Cortex of kidney (tissue), 1 donor: ENCODE results near the gene GOLT1B.

ENCODE experiments used
- DNase-seq: peaks from one replicate; lab custom pipeline; 2025; lab: John Stamatoyannopoulos, UW

GOLT1B gene

DNA sequence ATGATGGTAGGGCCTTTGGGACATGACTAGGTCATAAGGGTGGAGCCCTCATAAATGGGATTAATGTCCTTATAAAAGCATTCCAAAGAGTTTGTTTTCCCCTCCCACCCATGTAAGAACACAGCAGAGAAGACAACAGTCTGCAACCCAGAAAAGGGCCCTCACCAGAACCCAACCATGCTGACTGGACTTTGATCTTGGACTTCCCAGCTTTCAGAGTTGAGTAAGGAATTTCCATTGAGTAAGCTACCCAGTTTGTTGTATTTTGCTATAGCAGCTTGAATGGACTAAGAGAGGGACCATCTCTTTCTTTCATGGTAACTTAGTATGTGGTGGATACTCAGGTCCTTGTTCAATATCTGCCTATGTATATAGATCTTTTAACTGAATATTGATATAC is 21.6 kb downstream of the GOLT1B start:
- no peak for DNase-seq

DNA sequence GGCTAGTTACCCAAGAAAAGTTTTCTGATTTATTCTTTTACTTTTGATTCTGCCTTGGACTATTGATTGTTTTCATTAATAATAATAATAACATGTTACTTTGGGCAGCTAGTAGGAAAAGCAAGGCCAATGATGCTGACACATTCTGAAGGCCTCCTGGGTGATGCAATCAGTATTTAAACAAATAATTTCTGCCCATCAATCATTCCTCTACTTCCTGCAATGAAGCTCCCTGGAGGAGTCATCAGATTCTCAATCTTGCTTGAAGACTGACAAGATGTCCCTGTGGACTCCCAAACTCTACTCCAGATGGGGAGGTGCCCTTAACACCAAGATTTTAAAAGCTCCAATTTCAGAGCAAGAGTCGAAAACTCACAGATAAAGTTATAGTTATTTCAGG is 24.5 kb downstream of the GOLT1B start, which contains the start of gene SPX:
Gene SPX, plus strand, starts transcription at position 244 of the 400 bp plus-strand sequence. CDS start 177 bp downstream, outside the sequence.
- no peak for DNase-seq

DNA sequence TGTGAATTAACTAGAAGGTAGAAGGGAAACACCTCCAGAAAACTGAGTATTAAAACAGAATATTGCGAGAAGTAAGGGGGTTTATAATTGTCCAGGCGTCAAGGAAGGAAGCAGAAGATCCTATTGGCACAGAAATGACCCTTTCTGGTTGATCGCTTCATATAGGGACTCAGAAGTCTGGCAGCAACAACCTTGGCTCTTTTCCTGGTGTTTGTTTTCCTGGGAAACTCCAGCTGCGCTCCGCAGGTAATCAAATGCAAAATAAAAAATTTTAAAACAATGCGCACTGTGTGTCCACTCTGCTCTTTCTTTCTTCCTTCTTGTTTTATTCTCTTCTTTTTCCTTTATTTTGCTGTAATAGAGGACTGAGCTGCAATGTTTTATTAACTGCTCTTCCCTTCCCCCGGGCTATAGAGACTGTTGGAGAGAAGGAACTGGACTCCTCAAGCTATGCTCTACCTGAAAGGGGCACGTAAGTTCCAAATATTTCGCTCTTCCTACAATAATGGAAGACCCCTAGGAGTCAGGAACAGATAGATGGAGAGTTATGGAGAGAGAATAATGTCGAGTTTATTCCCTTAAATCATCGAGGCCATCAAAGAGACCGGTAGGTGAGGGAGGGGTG is 25.2 kb downstream of the GOLT1B start:
- no peak for DNase-seq

DNA sequence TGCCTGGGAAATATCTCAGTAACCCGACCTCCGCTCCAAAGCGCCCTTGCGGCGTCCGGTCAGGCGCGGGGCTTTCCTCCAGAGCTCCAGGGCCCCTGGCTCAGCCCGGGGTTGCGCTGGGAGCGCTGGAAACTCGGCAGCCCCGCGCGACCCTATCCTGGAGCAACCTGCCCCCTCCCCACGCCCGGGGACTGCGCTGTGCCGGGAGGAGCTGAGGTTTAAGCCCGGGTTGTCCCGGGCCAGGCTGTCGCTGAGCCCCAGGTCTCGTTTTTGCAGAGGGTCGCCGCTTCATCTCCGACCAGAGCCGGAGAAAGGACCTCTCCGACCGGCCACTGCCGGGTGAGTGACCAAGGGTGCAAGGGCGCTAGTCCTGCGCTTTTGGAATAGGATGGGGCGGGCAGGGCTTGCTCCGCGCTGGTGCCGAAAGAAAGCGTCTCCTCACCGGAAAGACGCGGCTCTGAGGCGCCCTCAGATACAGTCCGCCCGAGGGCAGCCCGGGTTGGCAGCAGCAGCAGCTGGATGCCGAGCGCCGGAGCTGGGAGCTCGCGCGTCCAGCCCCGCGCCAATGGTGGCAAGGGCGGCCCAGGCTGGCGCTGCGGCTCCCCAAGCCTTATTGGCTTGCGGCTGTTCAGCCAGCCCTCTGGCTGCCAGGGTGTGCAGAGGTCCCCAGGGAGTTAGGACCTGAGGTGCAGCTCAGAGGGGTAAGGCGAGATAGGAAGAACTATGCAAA is 26.0 kb downstream of the GOLT1B start:
- no peak for DNase-seq

DNA sequence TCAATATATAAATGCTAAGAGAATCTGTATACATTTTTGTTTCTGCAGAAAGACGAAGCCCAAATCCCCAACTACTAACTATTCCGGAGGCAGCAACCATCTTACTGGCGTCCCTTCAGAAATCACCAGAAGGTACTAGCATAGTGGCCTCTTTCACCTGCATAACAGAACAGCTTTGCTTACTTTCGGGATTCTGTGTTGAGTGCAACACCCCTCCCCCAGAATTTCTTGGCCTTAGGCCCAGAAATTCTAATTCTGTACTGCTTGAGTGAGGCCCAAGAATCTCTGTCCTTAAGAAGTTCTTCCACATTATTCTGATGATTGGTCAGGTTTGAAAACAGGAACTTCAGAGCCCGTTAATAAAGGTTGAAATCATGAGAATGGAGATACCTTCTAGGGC is 27.4 kb downstream of the GOLT1B start:
- DNase-seq, result no peak

DNA sequence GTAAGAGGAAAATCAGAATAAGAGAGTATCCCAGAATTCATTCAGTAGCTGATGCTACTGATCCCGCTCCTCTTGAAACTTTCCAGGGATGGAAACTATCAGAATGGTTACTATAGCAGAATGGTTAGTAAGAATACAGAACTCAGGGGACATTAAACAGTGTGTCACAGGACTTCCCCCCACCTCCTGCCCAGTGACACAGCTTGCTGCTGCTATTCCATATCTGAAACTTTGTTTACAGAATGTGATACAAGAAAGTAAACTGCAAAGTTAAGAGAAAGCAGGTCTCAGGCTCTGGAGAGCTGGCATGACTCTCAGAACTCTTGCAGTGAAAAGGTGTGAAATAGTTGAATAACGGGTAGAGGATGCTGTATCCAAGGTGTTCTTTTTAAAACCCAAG is 27.9 kb downstream of the GOLT1B start:
- no peak for DNase-seq

DNA sequence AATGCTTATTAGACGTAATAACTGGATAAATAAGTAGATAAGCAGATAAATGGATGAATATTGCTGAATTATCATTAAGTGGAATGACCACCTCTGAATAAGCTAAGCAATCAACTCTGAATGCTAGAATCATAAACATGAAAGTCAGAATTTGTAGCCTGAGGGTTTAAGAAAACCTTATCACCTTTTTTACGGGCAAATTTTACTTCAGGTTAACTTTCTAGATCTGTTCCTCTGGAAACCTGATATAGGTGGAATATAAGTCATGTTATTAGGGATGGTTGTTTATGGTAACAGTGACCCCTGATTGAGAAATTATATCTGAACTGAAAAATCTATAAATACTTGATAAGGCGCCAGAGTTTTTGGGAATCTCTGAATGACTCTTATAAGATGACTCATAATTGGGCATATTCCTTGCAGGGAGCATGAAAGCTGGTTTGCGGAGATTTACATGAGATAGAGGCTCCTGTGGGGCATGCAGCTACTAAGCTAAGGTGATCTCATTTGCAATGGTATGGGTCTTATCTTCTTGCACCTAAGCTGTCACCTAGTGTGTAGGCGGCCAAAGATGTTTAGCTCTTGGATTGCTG is 36.6 kb downstream of the GOLT1B start:
- no peak for DNase-seq

DNA sequence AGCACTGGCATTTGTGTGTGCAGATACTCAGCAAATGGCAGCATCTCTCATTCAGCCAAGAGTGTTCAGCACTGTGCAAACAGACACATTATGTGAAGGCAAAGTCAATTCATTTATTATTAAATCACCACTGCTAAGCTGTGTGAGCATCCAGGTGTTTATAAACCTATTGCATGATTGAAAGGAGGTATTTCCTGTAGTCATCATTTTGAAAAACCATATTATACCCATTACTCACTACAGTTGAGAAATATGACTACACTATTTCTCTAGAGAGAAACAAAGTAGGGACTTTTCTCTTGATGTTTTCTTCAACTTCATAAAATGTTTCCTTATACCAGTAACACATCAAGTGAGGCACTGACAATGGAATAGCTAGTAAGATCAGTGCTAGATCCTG is 38.2 kb downstream of the GOLT1B start:
- no peak for DNase-seq

DNA sequence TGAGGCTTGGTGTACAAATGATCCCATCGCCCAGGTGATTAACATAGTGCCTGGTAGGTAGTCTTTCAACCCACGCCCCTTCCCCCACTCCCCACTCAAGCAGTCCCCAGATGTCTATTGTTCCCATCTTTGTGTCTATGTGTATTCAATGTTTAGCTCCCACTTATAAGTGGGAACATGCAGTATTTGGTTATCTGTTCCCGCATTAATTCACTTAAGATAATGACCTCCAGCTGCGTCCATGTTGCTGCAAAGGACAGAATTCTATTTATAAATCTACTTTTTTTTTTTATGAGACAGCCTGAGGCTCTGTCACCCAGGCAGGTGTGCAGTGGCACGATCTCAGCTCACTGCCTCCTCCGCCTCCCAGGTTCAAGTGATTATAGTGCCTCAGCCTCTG is 40.2 kb downstream of the GOLT1B start:
- no peak for DNase-seq

DNA sequence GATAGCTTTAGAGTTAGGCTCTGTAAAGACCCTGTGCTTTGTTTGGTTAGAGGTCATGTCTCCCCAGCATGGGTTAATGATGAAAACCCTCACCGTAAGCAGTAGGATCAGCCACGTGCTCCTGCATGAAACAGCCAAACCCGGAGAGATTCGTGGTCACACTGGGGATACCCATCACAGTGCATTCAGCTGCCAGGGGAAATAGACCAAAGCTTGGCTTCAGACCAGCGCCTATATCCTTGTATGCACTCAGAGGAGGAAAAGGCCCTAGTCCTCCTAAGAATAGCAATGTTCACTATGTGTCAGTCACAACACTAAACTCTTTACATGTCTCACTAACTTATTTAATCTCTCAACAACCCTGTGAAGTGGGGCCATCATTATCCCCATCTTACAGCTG is 40.8 kb downstream of the GOLT1B start:
- DNase-seq, result no peak

DNA sequence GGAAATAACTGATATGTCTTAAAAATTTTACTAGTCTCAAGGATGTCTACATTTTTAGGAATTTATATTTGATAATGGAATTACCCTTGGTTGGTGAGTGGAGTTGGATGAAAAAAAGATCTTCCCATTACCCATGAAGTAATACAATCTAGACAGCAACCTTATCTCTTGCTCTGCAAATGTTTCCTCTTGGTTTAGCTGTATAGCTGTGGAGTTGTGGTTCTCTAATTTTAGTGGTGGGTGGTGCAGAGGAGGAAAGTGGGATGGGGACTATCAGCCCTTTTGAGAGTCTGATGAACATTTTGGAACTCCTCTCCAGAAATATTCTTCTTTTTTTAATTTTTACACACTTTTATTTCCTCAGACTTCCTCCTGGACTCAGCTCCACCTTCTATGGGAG is 41.6 kb downstream of the GOLT1B start:
- DNase-seq, result no peak

DNA sequence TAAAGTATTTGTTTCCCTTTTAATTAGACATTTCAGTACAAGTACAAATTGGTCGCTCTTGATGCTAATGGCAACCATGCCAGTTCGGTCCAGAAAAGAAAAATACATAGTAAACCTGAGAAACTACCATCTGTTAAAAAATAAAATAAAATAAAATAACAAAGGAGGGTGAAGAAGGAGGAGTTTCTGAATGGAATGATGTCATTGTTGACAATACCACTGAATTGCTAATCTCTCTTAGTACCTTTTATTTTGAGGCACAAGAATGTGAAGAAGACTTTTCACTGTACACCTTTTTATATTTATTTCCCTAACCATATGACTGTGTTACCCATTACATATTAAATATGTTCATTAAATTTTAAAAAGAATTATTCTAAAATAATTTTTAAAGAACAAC is 44.0 kb downstream of the GOLT1B start:
- DNase-seq, result no peak

DNA sequence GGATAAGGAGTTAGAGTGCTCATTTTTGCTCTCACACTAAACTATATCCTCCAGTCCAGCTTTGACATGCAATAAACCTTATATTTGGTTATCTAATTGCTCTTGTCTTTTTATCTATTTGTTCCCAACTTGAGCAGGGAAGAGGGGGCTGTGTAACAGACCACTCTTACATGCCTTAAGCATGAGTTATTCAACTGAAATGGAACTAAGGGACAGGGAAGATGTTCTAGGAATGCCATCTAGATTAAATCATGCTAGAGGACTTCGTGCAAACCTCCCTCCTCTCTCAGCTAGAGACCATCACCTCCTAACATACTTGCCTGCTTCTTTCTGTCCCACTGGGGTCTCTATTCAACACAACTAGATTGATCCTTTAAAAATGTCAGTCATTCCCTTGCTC is 45.1 kb downstream of the GOLT1B start:
- DNase-seq, result no peak

DNA sequence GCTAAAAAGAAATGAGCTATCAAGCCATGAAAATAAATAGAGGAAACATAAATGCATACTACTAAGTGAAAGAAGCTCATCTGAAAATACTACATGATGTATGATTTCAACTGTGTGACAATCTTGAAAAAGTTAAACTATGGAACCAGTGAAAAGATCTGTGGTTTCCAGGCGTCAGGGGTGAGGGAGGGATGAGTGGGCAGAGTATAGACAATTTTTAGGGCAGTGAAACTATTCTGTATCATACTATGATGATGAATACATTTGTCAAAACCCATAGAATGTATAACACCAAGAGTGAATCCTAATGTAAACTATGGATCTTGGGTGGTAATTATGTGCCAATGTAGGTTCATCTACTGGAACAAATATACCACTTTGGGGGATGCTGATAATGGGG is 45.8 kb downstream of the GOLT1B start:
- no peak for DNase-seq

DNA sequence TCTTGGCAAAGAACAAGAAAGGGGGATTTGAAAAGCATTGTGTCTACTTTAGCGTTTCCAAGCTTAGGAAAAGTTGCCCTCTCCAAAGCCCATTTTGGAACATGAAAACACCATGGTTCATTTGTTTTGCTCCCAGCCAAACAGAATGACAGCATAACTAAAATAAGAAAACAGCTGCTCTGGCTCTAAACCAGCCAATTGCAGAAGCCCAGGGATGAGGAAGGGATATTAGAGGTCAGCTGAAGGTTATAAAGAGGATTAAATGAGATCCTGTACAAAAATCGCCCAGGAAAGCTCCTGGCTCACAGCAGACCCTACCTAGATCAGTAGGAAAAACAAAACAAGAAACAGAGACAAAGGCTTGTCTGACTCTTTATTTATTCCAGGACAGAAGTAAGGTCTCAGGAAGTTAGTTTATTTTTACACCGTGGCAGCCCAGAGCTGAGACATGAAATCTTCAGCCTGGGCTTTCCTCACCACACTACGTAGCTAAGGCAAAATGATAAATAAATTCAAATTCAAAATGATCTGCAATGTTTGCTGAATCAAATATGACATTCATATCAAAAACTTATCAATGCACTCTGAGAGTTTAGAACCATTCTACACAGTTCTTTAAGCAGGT is 50.4 kb downstream of the GOLT1B start:
- no peak for DNase-seq

DNA sequence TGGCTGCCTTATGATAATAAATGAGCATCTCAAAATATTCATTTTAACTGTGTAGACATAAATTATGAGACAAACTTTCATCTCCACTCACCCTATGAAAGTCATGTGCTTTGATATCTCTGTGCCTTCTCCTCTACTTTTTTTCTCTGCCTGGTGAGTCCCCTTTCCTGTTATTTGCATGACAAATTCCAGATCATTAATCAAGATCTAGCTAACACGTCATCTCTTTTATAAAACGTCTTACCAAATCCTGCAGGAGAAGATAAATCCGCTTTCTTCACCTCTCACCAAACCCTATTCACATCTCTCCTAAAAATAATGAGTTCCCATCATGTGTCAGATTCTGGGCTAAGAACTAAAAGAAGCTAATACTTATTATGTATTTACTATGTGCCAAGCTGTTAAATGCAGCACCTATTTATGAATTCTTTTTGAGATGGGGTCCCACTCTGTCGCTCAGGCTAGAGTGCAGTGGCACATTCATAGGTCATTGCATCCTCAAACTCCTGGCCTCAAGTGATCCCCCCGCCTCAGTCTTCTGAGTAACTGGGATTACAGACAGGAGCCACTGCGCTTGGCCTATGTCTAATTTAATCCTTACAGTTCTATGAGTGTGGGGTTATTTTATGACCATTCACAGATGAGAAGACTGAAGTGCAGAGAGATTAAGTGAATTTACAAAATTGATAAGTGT is 51.2 kb downstream of the GOLT1B start:
- no peak for DNase-seq

DNA sequence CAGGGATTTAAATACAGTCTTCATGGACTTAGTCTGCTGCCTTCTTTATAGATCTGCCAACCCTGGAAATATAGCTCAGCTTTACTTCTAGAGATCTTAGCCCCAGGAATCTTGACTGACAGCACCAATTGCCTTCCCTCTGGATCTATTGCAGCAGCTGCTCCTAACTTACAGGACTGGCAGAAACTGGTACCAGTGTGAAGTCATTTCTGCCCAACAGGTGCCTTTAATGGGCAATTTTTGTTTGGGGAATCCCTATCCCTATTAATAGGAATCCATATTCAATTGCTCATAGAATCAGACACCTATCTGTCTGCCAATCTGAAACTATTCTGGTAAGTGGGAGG is 51.7 kb downstream of the GOLT1B start:
- no peak for DNase-seq

DNA sequence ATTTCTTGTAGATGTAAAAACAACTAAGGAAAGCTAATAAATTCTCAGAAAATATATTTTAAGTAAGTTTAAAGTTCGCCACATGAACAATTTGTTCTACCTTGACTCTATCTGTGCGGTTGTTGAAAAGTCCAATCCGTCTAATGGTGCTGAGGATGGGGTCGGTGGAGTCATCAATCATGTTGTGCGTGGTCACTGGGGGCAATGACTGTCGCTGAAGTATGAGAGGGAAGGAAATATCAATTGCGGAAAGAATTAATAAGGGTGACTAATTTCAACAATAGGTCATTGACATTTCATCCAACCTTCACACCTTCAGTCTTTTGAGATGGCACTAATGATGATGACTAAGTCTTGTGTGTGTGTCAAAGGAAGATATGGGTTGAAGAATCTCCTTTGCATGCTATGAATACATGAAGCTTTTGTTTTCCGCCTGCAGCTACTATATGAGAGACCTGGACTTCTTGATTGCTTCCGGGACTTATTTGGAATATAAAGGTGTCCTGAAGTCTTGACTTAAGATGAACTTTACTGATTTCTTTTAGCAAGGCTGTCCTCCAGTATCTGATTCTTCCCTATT is 56.6 kb downstream of the GOLT1B start:
- DNase-seq, result no peak

DNA sequence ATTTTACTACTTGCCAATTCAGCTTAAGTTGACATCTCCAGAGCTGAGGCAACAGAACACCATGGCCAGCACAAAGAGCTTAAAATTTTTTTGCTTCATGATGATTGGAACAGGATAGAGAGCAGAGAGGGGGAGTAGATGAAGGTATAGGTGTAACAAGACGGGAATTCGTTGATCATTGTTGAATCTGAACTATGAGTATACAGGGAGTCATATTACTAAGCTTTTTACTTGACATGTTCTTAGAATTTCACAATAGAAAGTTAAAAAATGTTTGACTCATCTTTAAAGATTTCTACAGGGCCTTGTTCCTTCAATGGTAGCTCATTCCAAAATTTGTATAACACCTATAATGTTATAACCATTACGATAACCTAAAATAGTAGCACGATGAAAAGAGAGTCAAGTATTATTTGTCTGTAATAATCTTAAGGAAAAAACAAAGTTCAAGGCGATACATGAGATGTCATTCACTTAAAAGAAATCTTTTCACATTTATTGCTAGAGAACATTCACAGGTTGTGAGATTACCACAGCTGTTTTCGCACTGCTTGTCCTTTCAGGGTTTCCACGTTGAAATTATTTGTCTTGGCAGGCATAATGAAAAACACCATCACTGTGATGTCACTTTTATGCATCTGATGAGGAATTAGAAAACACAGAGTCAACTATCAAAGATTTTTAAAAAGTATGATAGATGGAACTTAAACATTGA is 58.4 kb downstream of the GOLT1B start:
- no peak for DNase-seq

DNA sequence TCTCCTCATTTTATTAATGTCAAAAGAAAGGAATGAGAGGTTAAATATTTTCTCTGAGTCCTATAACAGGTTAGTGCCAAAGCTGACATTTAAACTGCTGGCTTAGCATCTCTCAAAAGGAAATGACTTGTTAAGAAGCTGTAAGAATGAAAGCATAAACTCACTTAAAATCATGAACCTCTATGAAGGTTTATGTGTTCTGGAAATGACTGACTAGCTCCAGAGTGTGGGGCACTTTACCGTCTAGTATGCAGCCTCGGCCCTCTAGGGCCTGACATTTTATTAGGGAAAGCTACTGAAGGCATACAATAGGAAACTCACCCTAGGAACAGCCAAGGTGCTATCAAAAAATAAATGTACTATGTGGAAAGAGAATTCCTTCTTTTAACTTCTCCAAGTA is 59.6 kb downstream of the GOLT1B start:
- DNase-seq, result no peak

DNA sequence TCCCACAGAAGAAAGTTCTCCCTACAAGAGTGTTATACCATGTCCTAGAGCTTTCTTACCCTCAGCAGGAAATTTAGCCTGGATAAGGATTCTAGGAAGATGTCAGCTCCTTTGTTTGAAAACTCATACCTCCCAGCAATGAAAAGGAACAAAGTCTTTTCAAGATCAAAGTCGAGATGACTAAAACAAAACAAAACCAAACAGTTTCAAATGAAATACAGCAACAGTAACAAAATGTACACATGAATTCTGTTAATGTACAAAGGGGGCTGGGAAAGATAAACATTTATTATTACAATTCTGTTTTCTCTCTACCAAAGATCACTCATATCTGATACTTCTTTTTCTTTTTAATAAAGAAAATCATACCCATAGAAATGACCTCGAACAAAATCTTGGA is 61.3 kb downstream of the GOLT1B start:
- DNase-seq, result no peak
